ENCODE data around the gene WNT2.

GRCh38 chr7:117323305-117323850, 520 bp upstream of the WNT2 start:
- no peak for TF ChIP-seq CTCF (IDR thresholded peaks at IDR 0.05)
- no peak for TF ChIP-seq POLR2A (IDR thresholded peaks at IDR 0.05)

Data from body of pancreas (tissue), 4 donors.